Stomach (tissue), 9 donors: Measurements from ENCODE around the gene RAB4A. TPM values are rescaled to one million over a fixed set of nuclear protein-coding genes. Genes with fewer than 3 reads are reported as not detected.

Experiments
- DNase-seq, 2 donors: peaks; one replicate each; pipeline versions ENCODE4 v3.0.0 to v3.0.0-alpha.2; 2013 to 2019
- H3K27ac ChIP-seq, 5 donors: fragments of 200-600 bp in 4 of 5; sonication (generic) in 4 of 5; one replicate each; pipeline ENCODE4 v1.5.1; 2013 to 2019; ENCODE audit warnings: mild to moderate bottlenecking in 1 of 5, moderate library complexity in 1 of 5
- H3K27me3 ChIP-seq, 3 donors: fragments of 200-600 bp; sonication (generic); one replicate each; pipeline ENCODE4 v1.5.1; 2017 to 2019; ENCODE audit warnings: mixed run types in 1 of 3
- H3K36me3 ChIP-seq, 4 donors: fragments of 200-600 bp; sonication (generic); 1 replicate in 3 of 4; 2 replicates in 1 of 4; pipeline ENCODE4 v1.5.1; 2016 to 2019
- H3K4me1 ChIP-seq, 4 donors: fragments of 200-600 bp; sonication (generic); one replicate each; pipeline ENCODE4 v1.5.1; 2016 to 2019
- H3K4me3 ChIP-seq, 4 donors: fragments of 200-600 bp; sonication (generic) in 3 of 4; one replicate each; pipeline ENCODE4 v1.5.1; 2016 to 2019; ENCODE audit warnings: mild to moderate bottlenecking in 1 of 4
- H3K9me3 ChIP-seq, 4 donors: fragments of 200-600 bp; sonication (generic); one replicate each; pipeline ENCODE4 v1.5.1; 2016 to 2019
- EP300 ChIP-seq: sonication (generic); formaldehyde crosslinking; IDR thresholded peaks from one replicate; pipeline ENCODE4 v1.6.1; 2017; ENCODE audit warnings: antibody characterized with exemption
- POLR2A ChIP-seq, 4 donors: fragments of 450-650 bp; IDR thresholded peaks; one replicate each; pipeline ENCODE4 v1.6.1; 2016; ENCODE audit warnings: antibody characterized with exemption in 4 of 4, control low read depth in 2 of 4, mild to moderate bottlenecking in 1 of 4, moderate library complexity in 1 of 4
- POLR2AphosphoS5 ChIP-seq, 3 donors: sonication (generic); formaldehyde crosslinking; IDR thresholded peaks; one replicate each; pipeline ENCODE4 v1.6.1; 2016; ENCODE audit warnings: antibody characterized with exemption in 3 of 3
- WGBS, 5 donors: extraction: QIAGEN DNeasy Blood & Tissue Kit in 3 of 5; methylation state at CpG; one replicate each; pipeline versions ENCODE4 v1.1.5 to v1.1.7; 2013 to 2018; 5-methylcytosine and 5-hydroxymethylcytosine counted together
- intact Hi-C: fragments of 100-400 bp; cut with DNase I; formaldehyde crosslinking; loops from one replicate; pipeline ENCODE4 v1.15.1; 2023; ENCODE audit warnings: low total_unique reads
- polyA plus RNA-seq, 3 donors: library from polyadenylated mRNA; stranded (reverse); fragments of 200-250 nt; gene quantifications; one replicate each; pipeline ENCODE4 v1.2.3, GENCODE V29; 2013
- total RNA-seq, 5 donors: library from RNA; depleted of rRNA; stranded (reverse); fragments of >200 nt; gene quantifications; one replicate each; pipeline versions ENCODE4 v1.1.0 to v1.2.3, GENCODE V29; 2014 to 2016
- TF ChIP-seq, protein P1 (sequence below), 7 experiments: fragments of 450-650 bp in 4 of 7; fragments of 200-600 bp in 3 of 7; sonication (generic) in 3 of 7; IDR thresholded peaks; one replicate each; pipeline ENCODE4 v1.5.1; 2016 to 2019; ENCODE audit warnings: antibody characterized with exemption in 7 of 7, control low read depth in 2 of 7, mild to moderate bottlenecking in 1 of 7
- donor health status: healthy with polysubstance abuse.
- donor health status: Bipolar disorder and iron deficiency.
- donor health status: healthy.

RAB4A gene
- total and polyA plus RNA-seq, 8 donors, result 24.1 to 277 (median 46.8) TPM

- intact Hi-C loops, result loop anchor here (10.0 kb wide), 1 partner anchor 75 kb away; the partner anchor contains the start of gene RAB4A
- H3K27me3 ChIP-seq, result peaks cover 0 to 46% (median 0%) of the 10 kb centered on the region in 3 donors
- TF ChIP-seq POLR2AphosphoS5 (IDR thresholded peaks at IDR 0.05), result no peak
- TF ChIP-seq EP300, result no peak
- TF ChIP-seq, protein P1, sequence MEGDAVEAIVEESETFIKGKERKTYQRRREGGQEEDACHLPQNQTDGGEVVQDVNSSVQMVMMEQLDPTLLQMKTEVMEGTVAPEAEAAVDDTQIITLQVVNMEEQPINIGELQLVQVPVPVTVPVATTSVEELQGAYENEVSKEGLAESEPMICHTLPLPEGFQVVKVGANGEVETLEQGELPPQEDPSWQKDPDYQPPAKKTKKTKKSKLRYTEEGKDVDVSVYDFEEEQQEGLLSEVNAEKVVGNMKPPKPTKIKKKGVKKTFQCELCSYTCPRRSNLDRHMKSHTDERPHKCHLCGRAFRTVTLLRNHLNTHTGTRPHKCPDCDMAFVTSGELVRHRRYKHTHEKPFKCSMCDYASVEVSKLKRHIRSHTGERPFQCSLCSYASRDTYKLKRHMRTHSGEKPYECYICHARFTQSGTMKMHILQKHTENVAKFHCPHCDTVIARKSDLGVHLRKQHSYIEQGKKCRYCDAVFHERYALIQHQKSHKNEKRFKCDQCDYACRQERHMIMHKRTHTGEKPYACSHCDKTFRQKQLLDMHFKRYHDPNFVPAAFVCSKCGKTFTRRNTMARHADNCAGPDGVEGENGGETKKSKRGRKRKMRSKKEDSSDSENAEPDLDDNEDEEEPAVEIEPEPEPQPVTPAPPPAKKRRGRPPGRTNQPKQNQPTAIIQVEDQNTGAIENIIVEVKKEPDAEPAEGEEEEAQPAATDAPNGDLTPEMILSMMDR (IDR thresholded peaks at IDR 0.05), result no peak
- TF ChIP-seq POLR2A (IDR thresholded peaks at IDR 0.05), result no peak
- H3K4me1 ChIP-seq, result no peaks in the 10 kb centered on the region
- H3K27ac ChIP-seq, result no peak overlapping the region
- WGBS, 5 donors, result 72 to 84% (median 80%) methylated on average over 8 of the region's 8 CpGs
- H3K36me3 ChIP-seq, result no peaks in the 10 kb centered on the region
- H3K4me3 ChIP-seq, result no peak overlapping the region
- no peak for DNase-seq
- peaks cover 0 to 13% (median 7%) of the 10 kb centered on the region in 4 donors for H3K9me3 ChIP-seq
Observed at GRCh38 chr1:229349463-229350385, 78.8 kb downstream of the RAB4A start.

DNA sequence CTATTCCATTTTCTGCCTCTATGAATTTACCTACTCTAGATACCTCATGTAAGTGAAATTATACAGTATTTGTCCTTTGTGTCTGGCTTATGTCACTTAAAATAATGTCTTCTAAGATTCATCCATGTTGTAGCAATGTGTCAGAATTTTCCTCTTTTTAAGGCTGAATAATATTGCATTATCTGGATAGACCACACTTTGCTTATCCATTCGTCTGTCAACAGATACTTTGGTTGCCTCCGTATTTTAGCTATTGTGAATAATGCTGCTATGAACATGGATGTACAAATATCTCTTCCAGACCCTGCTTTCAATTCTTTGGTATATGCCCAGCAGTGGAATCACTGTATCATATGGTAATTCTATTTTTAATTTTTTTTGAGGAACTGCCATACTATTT lies 82.1 kb downstream of the RAB4A start:
- Histone ChIP-seq H3K9me3 (peaks cover 0 to 25% (median 17%) of the 10 kb centered on the region in 4 donors), H3K4me3 (no peak overlapping the region), H3K27ac (no peak overlapping the region), H3K36me3 (no peaks in the 10 kb centered on the region), H3K27me3 (peaks cover 0 to 29% (median 0%) of the 10 kb centered on the region in 3 donors), H3K4me1 (no peaks in the 10 kb centered on the region)
- TF ChIP-seq, protein P1 (IDR thresholded peaks at IDR 0.05), result no peak
- TF ChIP-seq POLR2A (IDR thresholded peaks at IDR 0.05), result no peak
- no peak for DNase-seq
- intact Hi-C loops, result no loop called here
- 80 to 92% (median 83%) methylated on average over 2 of the region's 2 CpGs for WGBS, 5 donors

- Histone ChIP-seq H3K27ac (no peak overlapping the region), H3K27me3 (peaks cover 0 to 20% (median 0%) of the 10 kb centered on the region in 3 donors), H3K4me3 (no peak overlapping the region), H3K36me3 (no peaks in the 10 kb centered on the region), H3K4me1 (no peaks in the 10 kb centered on the region), H3K9me3 (peaks cover 0 to 25% (median 17%) of the 10 kb centered on the region in 4 donors)
- intact Hi-C loops, result no loop called here
- no peak for TF ChIP-seq EP300
- TF ChIP-seq POLR2A (IDR thresholded peaks at IDR 0.05), result no peak
- TF ChIP-seq, protein P1 (IDR thresholded peaks at IDR 0.05), result no peak
- TF ChIP-seq POLR2AphosphoS5 (IDR thresholded peaks at IDR 0.05), result no peak
- no peak for DNase-seq
Observed at GRCh38 chr1:229354226-229354625, 83.3 kb downstream of the RAB4A start.

Other genes with a start within 250 kb of the RAB4A start
- gene CCSAP, start 71.9 kb downstream of the RAB4A start, total RNA-seq, result 10 to 100 TPM in 1 of 5 donors, 1 to 10 TPM in 3, under 1 TPM in 1; 0.89 to 10.5 (median 5.2) TPM
- 1 to 10 TPM in 2 of 3 donors, under 1 TPM in 1; 0.61 to 2.0 (median 1.4) TPM for gene CCSAP, start 71.9 kb downstream of the RAB4A start, polyA plus RNA-seq
- gene ACTA1, start 163.0 kb downstream of the RAB4A start, total RNA-seq, result under 1 TPM in 2 of 5 donors, not detected in 3; 0.37 to 0.58 TPM
- gene ACTA1, start 163.0 kb downstream of the RAB4A start, polyA plus RNA-seq, result 10 to 100 TPM in 1 of 3 donors, 1 to 10 TPM in 2; 2.4 to 43.8 (median 2.7) TPM
- gene NUP133, start 237.2 kb downstream of the RAB4A start, total RNA-seq, result 10 to 100 TPM; 13.2 to 74.7 (median 27.2) TPM
- gene NUP133, start 237.2 kb downstream of the RAB4A start, polyA plus RNA-seq, result 10 to 100 TPM in 1 of 3 donors, 1 to 10 TPM in 2; 5.5 to 11.0 (median 7.8) TPM